Choroid plexus epithelial cell (primary cell): ENCODE measurements around the gene OSBPL2.

ENCODE experiments used
- DNase-seq: peaks from one replicate; pipeline ENCODE4 v3.0.0-alpha.2; 2010; ENCODE audit warnings: low read depth
- H3K4me3 ChIP-seq: 2 replicates; pipeline ENCODE4 v1.5.1; 2011; ENCODE audit warnings: low read depth, mild to moderate bottlenecking, control low read depth, low read length, moderate library complexity
- TF ChIP-seq, protein P1 (sequence below): conservative IDR thresholded peaks from 2 replicates; pipeline ENCODE4 v1.5.1; 2011; ENCODE audit warnings: low read depth, mild to moderate bottlenecking, control low read depth, inconsistent platforms, low read length, moderate library complexity

Gene OSBPL2

GRCh38 chr20:62252342-62252966 lies 14.1 kb downstream of the OSBPL2 start:
- peak; percentile 20 for DNase-seq
- TF ChIP-seq, protein P1, sequence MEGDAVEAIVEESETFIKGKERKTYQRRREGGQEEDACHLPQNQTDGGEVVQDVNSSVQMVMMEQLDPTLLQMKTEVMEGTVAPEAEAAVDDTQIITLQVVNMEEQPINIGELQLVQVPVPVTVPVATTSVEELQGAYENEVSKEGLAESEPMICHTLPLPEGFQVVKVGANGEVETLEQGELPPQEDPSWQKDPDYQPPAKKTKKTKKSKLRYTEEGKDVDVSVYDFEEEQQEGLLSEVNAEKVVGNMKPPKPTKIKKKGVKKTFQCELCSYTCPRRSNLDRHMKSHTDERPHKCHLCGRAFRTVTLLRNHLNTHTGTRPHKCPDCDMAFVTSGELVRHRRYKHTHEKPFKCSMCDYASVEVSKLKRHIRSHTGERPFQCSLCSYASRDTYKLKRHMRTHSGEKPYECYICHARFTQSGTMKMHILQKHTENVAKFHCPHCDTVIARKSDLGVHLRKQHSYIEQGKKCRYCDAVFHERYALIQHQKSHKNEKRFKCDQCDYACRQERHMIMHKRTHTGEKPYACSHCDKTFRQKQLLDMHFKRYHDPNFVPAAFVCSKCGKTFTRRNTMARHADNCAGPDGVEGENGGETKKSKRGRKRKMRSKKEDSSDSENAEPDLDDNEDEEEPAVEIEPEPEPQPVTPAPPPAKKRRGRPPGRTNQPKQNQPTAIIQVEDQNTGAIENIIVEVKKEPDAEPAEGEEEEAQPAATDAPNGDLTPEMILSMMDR, result no peak
- no peak overlapping the region for H3K4me3 ChIP-seq

- no peak for DNase-seq
- TF ChIP-seq, protein P1, result no peak
- no peak overlapping the region for H3K4me3 ChIP-seq
These were observed 15.1 kb downstream of the OSBPL2 start for GRCh38 chr20:62253398-62253797.

DNA sequence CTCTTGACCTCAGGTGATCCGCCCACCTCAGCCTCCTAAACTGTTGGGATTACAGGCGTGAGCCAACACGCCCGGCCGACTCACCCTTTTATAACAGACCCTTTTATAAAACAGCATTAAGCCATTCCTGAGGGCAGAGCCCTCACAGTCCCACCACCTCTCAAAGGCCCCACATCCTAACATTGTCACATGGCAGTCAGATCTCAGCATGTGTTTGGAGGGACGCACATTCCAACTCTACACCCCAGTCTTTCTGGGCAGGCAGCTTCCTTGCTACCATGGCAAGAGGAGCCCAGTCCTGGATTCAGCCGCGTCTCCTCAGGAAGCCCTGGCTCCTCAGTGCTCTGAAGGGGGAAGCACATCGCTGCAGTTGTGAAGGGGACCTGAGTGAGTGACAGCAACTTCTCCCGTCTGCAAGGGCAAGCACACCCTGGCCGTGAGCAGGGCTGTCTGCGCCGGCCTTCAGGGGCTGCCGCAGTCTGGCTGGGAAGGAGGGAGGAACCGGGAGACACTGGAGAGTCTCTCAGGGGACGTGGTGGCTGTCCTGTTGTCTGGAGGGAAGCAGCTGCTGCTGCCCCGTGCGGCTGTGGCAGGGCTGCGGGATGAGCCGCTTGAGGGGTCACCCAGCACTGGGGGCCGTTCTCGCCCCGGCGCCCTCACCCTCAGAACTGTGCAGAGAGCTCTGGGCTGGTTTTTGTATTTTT lies 15.9 kb downstream of the OSBPL2 start:
- TF ChIP-seq, protein P1, result no peak
- no peak for DNase-seq
- no peak overlapping the region for H3K4me3 ChIP-seq

DNA sequence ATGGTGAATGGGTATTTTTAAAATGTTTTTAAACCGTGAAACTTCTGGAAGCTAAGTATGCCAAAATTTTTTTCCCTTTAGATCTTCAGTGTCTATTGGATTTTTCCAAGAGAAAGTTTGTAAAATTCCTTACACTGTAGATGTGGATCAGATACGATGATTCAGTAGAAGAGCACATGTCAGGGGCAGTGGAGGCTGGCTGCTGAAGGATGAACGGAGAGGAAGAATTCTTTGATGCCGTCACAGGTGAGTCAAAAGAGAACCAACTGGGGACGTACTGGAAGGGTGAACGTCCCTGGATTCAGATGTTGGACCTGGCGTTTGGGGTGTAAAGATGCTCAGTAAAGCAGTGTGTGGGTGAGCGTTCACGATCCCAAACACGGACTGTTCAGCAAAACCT lies 17.7 kb downstream of the OSBPL2 start:
- H3K4me3 ChIP-seq, result no peak overlapping the region
- TF ChIP-seq, protein P1, result no peak
- no peak for DNase-seq

DNA sequence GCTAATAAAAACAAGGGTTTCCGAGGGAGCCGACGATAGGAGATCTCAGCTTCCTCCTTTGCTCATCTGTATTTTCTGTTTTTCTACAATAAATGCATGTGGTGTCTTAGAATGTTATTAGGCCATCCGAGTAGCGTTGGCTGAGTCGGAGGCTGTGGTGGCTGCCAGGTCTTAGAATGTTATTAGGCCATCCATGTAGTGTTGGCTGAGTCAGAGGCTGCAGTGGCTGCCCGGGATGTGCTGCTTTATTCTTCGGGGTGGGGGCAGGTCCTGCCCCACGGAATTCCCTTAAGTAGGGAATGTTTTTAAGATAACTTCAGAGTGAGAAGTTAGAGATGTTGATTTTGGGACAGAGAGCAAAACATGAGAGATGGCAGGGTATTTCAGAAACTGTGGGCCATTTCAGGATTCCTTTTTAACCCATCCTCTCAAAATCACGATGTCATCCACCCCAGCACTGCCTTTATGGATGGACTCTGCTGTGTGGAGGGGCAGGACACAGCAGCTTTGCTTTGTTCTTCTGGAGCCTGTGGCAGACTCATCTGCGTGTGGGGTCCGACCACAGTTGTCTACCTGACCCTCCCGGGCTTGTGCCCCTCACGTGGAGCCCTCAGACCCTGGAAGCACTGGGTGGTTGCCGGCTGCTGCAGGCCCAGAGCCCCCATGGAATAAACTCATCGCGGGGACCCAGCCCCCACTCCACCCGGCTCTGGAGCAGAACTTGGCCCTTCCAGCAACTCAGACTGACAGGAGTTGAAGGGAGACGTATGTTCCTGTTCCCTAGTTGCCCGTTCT lies 20.4 kb downstream of the OSBPL2 start:
- H3K4me3 ChIP-seq, result no peak overlapping the region
- TF ChIP-seq, protein P1, result no peak
- DNase-seq, result peak; percentile 74

DNA sequence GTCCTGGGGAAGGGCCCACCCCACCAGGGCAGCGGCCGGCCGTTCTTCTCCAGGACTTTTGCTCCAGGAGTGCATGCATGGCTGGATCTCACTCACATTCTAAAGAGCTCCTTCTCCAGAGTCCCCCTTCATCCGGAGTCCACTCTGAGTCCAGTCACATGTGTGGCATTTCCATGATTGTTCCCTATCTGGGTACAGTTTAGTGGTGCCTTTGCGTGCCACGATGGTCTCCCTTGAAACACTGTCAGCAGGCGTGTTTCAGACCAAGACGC lies 20.9 kb downstream of the OSBPL2 start:
- no peak for DNase-seq
- H3K4me3 ChIP-seq, result no peak overlapping the region
- TF ChIP-seq, protein P1, result no peak
